ENCODE data around the gene TICRR.

DNA sequence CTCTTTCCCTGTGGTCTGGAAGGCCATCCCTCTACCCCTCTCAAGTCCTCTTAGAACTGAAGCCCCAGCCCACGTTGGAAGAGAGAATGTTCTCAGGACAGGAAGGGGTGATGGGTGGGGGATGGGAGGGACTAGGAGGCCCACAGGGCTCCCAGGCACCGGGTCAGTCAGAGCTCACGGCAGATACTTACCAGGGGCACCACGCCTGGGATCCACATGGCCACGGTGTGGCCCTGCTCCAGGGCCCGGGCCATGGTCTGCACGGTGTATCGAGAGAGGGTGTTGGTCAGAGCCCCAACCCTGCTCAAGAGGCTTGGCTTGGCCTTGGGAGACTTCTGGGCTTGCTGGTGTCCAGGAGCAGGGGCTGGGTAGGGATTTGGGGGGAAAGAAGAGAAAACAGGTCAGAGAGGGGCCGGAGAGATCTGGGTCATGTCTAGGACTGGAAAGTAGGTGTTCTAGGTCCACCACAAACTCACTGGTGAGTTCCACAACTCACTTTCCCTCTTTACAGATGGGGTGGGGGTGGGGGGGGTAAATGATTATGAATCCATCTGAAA lies 94.1 kb downstream of the TICRR start:
- TF ChIP-seq, protein P1, sequence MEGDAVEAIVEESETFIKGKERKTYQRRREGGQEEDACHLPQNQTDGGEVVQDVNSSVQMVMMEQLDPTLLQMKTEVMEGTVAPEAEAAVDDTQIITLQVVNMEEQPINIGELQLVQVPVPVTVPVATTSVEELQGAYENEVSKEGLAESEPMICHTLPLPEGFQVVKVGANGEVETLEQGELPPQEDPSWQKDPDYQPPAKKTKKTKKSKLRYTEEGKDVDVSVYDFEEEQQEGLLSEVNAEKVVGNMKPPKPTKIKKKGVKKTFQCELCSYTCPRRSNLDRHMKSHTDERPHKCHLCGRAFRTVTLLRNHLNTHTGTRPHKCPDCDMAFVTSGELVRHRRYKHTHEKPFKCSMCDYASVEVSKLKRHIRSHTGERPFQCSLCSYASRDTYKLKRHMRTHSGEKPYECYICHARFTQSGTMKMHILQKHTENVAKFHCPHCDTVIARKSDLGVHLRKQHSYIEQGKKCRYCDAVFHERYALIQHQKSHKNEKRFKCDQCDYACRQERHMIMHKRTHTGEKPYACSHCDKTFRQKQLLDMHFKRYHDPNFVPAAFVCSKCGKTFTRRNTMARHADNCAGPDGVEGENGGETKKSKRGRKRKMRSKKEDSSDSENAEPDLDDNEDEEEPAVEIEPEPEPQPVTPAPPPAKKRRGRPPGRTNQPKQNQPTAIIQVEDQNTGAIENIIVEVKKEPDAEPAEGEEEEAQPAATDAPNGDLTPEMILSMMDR (IDR thresholded peaks at IDR 0.05; ENCODE audit: borderline replicate concordance, extremely low read depth, low read length, poor library complexity, severe bottlenecking), result no peak
- TF ChIP-seq EZH2 (IDR thresholded peaks at IDR 0.05; ENCODE audit: borderline replicate concordance, low read depth, low read length, severe bottlenecking), result no peak
